ENCODE data around the gene SMARCA4. TPM values are rescaled to one million over a fixed set of nuclear protein-coding genes. Genes with fewer than 3 reads are reported as not detected.
A peak's percentile ranks its signal among the peaks of the same experiment; 100 is the strongest.
"Not testable (repeated sequence)": the region's sequence is repeated elsewhere in the genome, so short reads cannot be mapped to it uniquely, and the experiment has no call there.

SMARCA4 gene
- total RNA-seq, 4 donors from 2014 or later = 42.4 to 89.9 (median 57.8) TPM

DNA sequence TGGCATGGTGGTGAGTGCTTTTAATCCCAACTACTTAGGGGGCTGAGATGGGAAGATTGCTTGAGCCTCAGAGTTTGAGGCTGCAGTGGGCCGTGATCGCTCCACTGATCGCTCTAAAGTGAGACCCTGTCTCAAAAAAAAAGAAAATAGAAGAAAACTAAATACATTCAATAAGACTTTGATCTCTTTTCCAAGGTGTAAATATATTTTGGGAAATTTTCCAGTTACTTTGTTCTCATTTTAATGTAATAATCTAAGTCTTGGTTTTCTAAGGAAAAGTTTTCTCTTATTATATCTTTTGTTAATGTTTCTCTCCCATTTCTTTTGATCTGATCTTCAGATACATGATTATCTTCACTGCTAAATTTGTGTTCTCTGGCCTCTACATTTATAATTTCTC, 138.0 kb downstream of the SMARCA4 start:
- TF ChIP-seq, protein P1, sequence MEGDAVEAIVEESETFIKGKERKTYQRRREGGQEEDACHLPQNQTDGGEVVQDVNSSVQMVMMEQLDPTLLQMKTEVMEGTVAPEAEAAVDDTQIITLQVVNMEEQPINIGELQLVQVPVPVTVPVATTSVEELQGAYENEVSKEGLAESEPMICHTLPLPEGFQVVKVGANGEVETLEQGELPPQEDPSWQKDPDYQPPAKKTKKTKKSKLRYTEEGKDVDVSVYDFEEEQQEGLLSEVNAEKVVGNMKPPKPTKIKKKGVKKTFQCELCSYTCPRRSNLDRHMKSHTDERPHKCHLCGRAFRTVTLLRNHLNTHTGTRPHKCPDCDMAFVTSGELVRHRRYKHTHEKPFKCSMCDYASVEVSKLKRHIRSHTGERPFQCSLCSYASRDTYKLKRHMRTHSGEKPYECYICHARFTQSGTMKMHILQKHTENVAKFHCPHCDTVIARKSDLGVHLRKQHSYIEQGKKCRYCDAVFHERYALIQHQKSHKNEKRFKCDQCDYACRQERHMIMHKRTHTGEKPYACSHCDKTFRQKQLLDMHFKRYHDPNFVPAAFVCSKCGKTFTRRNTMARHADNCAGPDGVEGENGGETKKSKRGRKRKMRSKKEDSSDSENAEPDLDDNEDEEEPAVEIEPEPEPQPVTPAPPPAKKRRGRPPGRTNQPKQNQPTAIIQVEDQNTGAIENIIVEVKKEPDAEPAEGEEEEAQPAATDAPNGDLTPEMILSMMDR (IDR thresholded peaks at IDR 0.05) = no peak
- DNase-seq (ENCODE audit: low spot score) (no peak), ATAC-seq (ENCODE audit: low FRiP score) (no peak)

DNA sequence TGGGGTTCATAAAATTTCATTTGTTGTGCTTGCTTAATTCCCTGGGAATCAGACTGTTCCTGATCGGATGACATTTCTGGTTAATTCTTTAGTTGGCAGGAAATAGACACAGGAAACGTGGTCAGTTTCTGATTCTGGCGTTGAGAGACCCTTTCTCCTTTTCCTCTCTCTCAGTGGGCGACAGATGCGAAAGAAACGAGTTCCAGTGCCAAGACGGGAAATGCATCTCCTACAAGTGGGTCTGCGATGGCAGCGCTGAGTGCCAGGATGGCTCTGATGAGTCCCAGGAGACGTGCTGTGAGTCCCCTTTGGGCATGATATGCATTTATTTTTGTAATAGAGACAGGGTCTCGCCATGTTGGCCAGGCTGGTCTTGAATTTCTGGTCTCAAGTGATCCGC, 139.2 kb downstream of the SMARCA4 start:
- DNase-seq (ENCODE audit: low spot score) (no peak), ATAC-seq (ENCODE audit: low FRiP score) (no peak)
- TF ChIP-seq, protein P1 (IDR thresholded peaks at IDR 0.05) = no peak

GRCh38 chr19:11101057-11101456, 140.2 kb downstream of the SMARCA4 start:
- DNase-seq (ENCODE audit: low spot score) = no peak
- TF ChIP-seq, protein P1 (IDR thresholded peaks at IDR 0.05) = no peak
- ATAC-seq (ENCODE audit: low FRiP score) = no peak

- ATAC-seq (ENCODE audit: low FRiP score) = peak; percentile 13
Measured at GRCh38 chr19:11102944-11103343, 142.1 kb downstream of the SMARCA4 start.

DNA sequence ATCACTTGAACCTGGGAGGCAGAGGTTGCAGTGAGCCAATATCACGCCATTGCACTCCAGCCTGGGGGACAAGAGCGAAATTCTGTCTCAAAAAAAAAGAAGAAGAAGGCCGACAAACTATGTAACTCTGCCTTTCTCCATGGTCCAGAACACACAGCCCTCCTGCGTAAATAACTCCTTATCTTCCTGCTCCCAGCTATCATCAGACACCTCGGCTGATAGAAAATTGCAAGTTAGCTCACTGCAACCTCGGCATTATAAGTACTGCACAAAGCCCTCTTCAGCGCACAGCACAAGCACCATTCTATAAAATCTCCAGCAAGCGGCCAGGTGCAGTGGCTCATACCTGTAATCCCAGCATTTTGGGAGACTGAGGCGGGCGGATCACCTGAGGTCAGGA, 142.8 kb downstream of the SMARCA4 start:
- ATAC-seq (ENCODE audit: low FRiP score); DNase-seq (ENCODE audit: low spot score): not testable (repeated sequence)

More at GRCh38 chr19:11102944-11103343, 142.1 kb downstream of the SMARCA4 start:
- TF ChIP-seq, protein P1 (IDR thresholded peaks at IDR 0.05) = no peak
- no peak for DNase-seq (ENCODE audit: low spot score)

GRCh38 chr19:11105014-11105636, 144.3 kb downstream of the SMARCA4 start:
- TF ChIP-seq, protein P1 (IDR thresholded peaks at IDR 0.05) = no peak
- DNase-seq (ENCODE audit: low spot score) = no peak
- peak; percentile 19 for ATAC-seq (ENCODE audit: low FRiP score)

DNA sequence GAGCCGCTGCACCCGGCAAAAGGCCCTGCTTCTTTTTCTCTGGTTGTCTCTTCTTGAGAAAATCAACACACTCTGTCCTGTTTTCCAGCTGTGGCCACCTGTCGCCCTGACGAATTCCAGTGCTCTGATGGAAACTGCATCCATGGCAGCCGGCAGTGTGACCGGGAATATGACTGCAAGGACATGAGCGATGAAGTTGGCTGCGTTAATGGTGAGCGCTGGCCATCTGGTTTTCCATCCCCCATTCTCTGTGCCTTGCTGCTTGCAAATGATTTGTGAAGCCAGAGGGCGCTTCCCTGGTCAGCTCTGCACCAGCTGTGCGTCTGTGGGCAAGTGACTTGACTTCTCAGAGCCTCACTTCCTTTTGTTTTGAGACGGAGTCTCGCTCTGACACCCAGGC, 145.6 kb downstream of the SMARCA4 start:
- TF ChIP-seq, protein P1 (IDR thresholded peaks at IDR 0.05) = no peak
- no peak for ATAC-seq (ENCODE audit: low FRiP score)
- DNase-seq (ENCODE audit: low spot score) = no peak

All from omental fat pad (tissue), 4 donors.